Astrocyte (in vitro differentiated cells and primary cell): ENCODE measurements around the gene CAMK2D. TPM values are rescaled to one million over a fixed set of nuclear protein-coding genes. Genes with fewer than 3 reads are reported as not detected.

Experiments
- DNase-seq: peaks from one replicate; pipeline ENCODE4 v3.0.0-alpha.2; 2010; ENCODE audit warnings: low read depth
- FAIRE-seq: peaks from 2 replicates; lab custom pipeline; 2011; peaks lifted over from hg19 to GRCh38; lab: Jason Lieb, UNC
- H2AFZ ChIP-seq: 2 replicates; pipeline ENCODE4 v1.6.0; 2012; ENCODE audit warnings: low read depth, low read length, inconsistent platforms
- H3K27ac ChIP-seq: 2 replicates; pipeline ENCODE4 v1.5.1; 2011; ENCODE audit warnings: low read depth, low read length, inconsistent platforms
- H3K27me3 ChIP-seq: 2 replicates; pipeline ENCODE4 v1.6.0; 2011; ENCODE audit warnings: low read length, inconsistent platforms; ENCODE audit not compliant: insufficient read depth
- H3K36me3 ChIP-seq: 2 replicates; pipeline ENCODE4 v1.5.1; 2011; ENCODE audit warnings: low read length, inconsistent platforms; ENCODE audit not compliant: insufficient read depth
- H3K4me1 ChIP-seq: 2 replicates; pipeline ENCODE4 v1.5.1; 2011; ENCODE audit warnings: low read length, inconsistent platforms; ENCODE audit not compliant: insufficient read depth
- H3K4me2 ChIP-seq: 2 replicates; pipeline ENCODE4 v1.6.0; 2012; ENCODE audit warnings: low read length, inconsistent platforms
- H3K4me3 ChIP-seq: 2 replicates; pipeline ENCODE4 v1.5.1; 2011; ENCODE audit warnings: low read depth, mild to moderate bottlenecking, low read length, inconsistent platforms; ENCODE audit not compliant: insufficient read depth
- H3K79me2 ChIP-seq: 2 replicates; pipeline ENCODE4 v1.6.0; 2012; ENCODE audit warnings: mild to moderate bottlenecking, low read length, inconsistent platforms; ENCODE audit not compliant: insufficient read depth
- H3K9ac ChIP-seq: 2 replicates; pipeline ENCODE4 v1.6.0; 2012; ENCODE audit warnings: mild to moderate bottlenecking, low read length, inconsistent platforms
- H3K9me3 ChIP-seq: 2 replicates; pipeline ENCODE4 v1.5.1; 2012; ENCODE audit warnings: low read depth, mild to moderate bottlenecking, low read length, inconsistent platforms; ENCODE audit not compliant: insufficient read depth
- H4K20me1 ChIP-seq: 2 replicates; pipeline ENCODE4 v1.6.0; 2012; ENCODE audit warnings: low read length, inconsistent platforms; ENCODE audit not compliant: insufficient read depth
- H3K27ac Mint-ChIP-seq: one replicate; pipeline ENCODE4 v1.8.0; 2021; ENCODE audit warnings: mild to moderate bottlenecking, mixed read lengths; ENCODE audit not compliant: unreplicated experiment
- H3K27me3 Mint-ChIP-seq: one replicate; pipeline ENCODE4 v1.8.0; 2021; ENCODE audit warnings: low read depth, mixed read lengths; ENCODE audit not compliant: unreplicated experiment
- H3K36me3 Mint-ChIP-seq: one replicate; pipeline ENCODE4 v1.8.0; 2021; ENCODE audit warnings: low read depth, mixed read lengths; ENCODE audit not compliant: unreplicated experiment
- H3K4me1 Mint-ChIP-seq: one replicate; pipeline ENCODE4 v1.8.0; 2021; ENCODE audit warnings: low read depth, mixed read lengths; ENCODE audit not compliant: unreplicated experiment
- H3K4me3 Mint-ChIP-seq: one replicate; pipeline ENCODE4 v1.8.0; 2021; ENCODE audit warnings: mild to moderate bottlenecking, moderate library complexity, mixed read lengths; ENCODE audit not compliant: unreplicated experiment
- H3K9me3 Mint-ChIP-seq: one replicate; pipeline ENCODE4 v1.8.0; 2021; ENCODE audit warnings: mild to moderate bottlenecking, mixed read lengths; ENCODE audit not compliant: unreplicated experiment
- CTCF ChIP-seq: IDR thresholded peaks from 2 replicates; pipeline ENCODE4 v1.5.1; 2011; ENCODE audit warnings: low read depth, mild to moderate bottlenecking, inconsistent platforms, low read length, moderate library complexity; ENCODE audit not compliant: insufficient read depth
- EZH2 ChIP-seq: IDR thresholded peaks from 2 replicates; pipeline ENCODE4 v1.6.1; 2012; ENCODE audit warnings: mild to moderate bottlenecking, low read length, inconsistent platforms; ENCODE audit not compliant: insufficient read depth
- total RNA-seq: library from RNA; stranded (reverse); gene quantifications from 2 replicates; pipeline ENCODE4 v1.2.1, GENCODE V29; 2021

The CAMK2D gene
- total RNA-seq, 1 donor from 2014 or later: 80.8 TPM

- TF ChIP-seq CTCF (no peak), EZH2 (no peak)
- Mint-ChIP-seq H3K36me3 (peaks cover 9% of the 10 kb centered on the region), H3K9me3 (no peaks in the 10 kb centered on the region), H3K4me1 (peaks cover 7% of the 10 kb centered on the region), H3K27me3 (no peaks in the 10 kb centered on the region), H3K4me3 (no peak overlapping the region), H3K27ac (no peak overlapping the region)
- no peak overlapping the region for H3K27ac ChIP-seq
- no peak overlapping the region for H3K4me2 ChIP-seq
- DNase-seq: no peak
- no peak overlapping the region for H2AFZ ChIP-seq
- no peak overlapping the region for H3K4me3 ChIP-seq
- FAIRE-seq: peak; percentile 74
- no peaks in the 10 kb centered on the region for H4K20me1 ChIP-seq
- H3K9ac ChIP-seq: no peak overlapping the region
- H3K27me3 ChIP-seq: no peaks in the 10 kb centered on the region
- H3K36me3 ChIP-seq: no peaks in the 10 kb centered on the region
- H3K4me1 ChIP-seq: no peaks in the 10 kb centered on the region
- H3K9me3 ChIP-seq: no peaks in the 10 kb centered on the region
- H3K79me2 ChIP-seq: no peaks in the 10 kb centered on the region
Observed at GRCh38 chr4:113548303-113548702, 213.2 kb downstream of the CAMK2D start.

- FAIRE-seq (peak; percentile 100), DNase-seq (peak; percentile 95)
- Mint-ChIP-seq H3K4me3 (no peak overlapping the region), H3K9me3 (no peaks in the 10 kb centered on the region), H3K27me3 (no peaks in the 10 kb centered on the region), H3K36me3 (peaks cover 10% of the 10 kb centered on the region), H3K4me1 (peaks cover 7% of the 10 kb centered on the region), H3K27ac (no peak overlapping the region)
- Histone ChIP-seq H3K4me3 (no peak overlapping the region), H3K36me3 (no peaks in the 10 kb centered on the region), H3K27ac (no peak overlapping the region), H3K4me2 (peak overlapping the region; percentile 6), H3K9me3 (no peaks in the 10 kb centered on the region), H3K27me3 (no peaks in the 10 kb centered on the region), H3K9ac (no peak overlapping the region), H2AFZ (no peak overlapping the region), H3K4me1 (no peaks in the 10 kb centered on the region), H4K20me1 (no peaks in the 10 kb centered on the region), H3K79me2 (no peaks in the 10 kb centered on the region)
- no peak for TF ChIP-seq EZH2
- TF ChIP-seq CTCF: peak; percentile 100
Observed at GRCh38 chr4:113547487-113548042, 214.0 kb downstream of the CAMK2D start.

- no peaks in the 10 kb centered on the region for H3K27me3 Mint-ChIP-seq
- Histone ChIP-seq H3K27me3 (no peaks in the 10 kb centered on the region), H4K20me1 (no peaks in the 10 kb centered on the region), H3K36me3 (no peaks in the 10 kb centered on the region), H2AFZ (no peak overlapping the region), H3K9ac (no peak overlapping the region), H3K27ac (no peak overlapping the region), H3K4me3 (no peak overlapping the region), H3K4me1 (peaks cover 3% of the 10 kb centered on the region), H3K9me3 (no peaks in the 10 kb centered on the region), H3K79me2 (no peaks in the 10 kb centered on the region), H3K4me2 (no peak overlapping the region)
- DNase-seq (no peak), FAIRE-seq (no peak)
- H3K4me3 Mint-ChIP-seq: no peak overlapping the region
- no peaks in the 10 kb centered on the region for H3K9me3 Mint-ChIP-seq
- TF ChIP-seq EZH2 (no peak), CTCF (no peak)
- peaks cover 20% of the 10 kb centered on the region for H3K4me1 Mint-ChIP-seq
- H3K27ac Mint-ChIP-seq: no peak overlapping the region
- H3K36me3 Mint-ChIP-seq: peaks cover 10% of the 10 kb centered on the region
Observed at GRCh38 chr4:113541933-113542332, 219.6 kb downstream of the CAMK2D start.
